ENCODE data around the gene ACADVL.

DNA sequence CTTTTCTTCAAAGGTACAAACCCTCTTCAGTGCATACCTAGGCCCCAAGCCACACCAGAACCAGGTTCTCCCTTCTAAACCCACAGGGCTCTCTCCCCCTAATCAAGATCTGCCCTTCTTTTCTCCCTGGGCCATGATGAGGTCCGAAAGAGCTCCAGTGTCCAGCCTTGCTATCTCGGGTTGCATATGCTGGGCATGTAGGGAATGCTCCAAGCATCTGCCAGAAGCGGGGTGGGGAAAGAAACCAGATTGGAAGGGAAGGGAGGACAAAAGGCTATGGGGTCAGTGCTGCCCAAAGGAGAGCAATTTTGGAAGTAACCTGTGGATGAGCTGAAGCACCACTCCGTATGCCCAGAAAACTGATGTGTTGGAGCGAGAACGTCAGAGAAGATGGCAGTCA is 29.5 kb downstream of the ACADVL start:
- no peak for TF ChIP-seq POLR2A (IDR thresholded peaks at IDR 0.05)
- TF ChIP-seq, protein P1, sequence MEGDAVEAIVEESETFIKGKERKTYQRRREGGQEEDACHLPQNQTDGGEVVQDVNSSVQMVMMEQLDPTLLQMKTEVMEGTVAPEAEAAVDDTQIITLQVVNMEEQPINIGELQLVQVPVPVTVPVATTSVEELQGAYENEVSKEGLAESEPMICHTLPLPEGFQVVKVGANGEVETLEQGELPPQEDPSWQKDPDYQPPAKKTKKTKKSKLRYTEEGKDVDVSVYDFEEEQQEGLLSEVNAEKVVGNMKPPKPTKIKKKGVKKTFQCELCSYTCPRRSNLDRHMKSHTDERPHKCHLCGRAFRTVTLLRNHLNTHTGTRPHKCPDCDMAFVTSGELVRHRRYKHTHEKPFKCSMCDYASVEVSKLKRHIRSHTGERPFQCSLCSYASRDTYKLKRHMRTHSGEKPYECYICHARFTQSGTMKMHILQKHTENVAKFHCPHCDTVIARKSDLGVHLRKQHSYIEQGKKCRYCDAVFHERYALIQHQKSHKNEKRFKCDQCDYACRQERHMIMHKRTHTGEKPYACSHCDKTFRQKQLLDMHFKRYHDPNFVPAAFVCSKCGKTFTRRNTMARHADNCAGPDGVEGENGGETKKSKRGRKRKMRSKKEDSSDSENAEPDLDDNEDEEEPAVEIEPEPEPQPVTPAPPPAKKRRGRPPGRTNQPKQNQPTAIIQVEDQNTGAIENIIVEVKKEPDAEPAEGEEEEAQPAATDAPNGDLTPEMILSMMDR (IDR thresholded peaks at IDR 0.05) = no peak

Measured in sigmoid colon (tissue), 3 donors.